WTC11 (cell line): ENCODE measurements around the gene HLCS. TPM values are rescaled to one million over a fixed set of nuclear protein-coding genes. Genes with fewer than 3 reads are reported as not detected.

Source experiments
- ATAC-seq: fragments of 200-7000 bp; cut with Tn5 transposase; 2 replicates; pipeline ENCODE4 v1.10.0; 2021; ENCODE audit warnings: mild to moderate bottlenecking, moderate library complexity
- CTCF ChIA-PET: fragments of 300-600 bp; sonication (Branson Sonifier 250); formaldehyde crosslinking; loops from one replicate; lab custom pipeline; 2021; ENCODE audit warnings: antibody characterized with exemption; lab: Charles Lee
- POLR2A ChIA-PET: fragments of 350-600 bp; sonication (Branson Sonifier 250); formaldehyde crosslinking; loops from one replicate; lab custom pipeline; 2021; ENCODE audit warnings: antibody characterized with exemption; lab: Charles Lee
- DNase-seq: peaks from one replicate; pipeline ENCODE4 v3.0.0; 2021; ENCODE audit warnings: low spot score
- H3K27ac Mint-ChIP-seq: 2 replicates; pipeline ENCODE4 v1.8.0; 2021; ENCODE audit warnings: mixed read lengths
- H3K27me3 Mint-ChIP-seq: 2 replicates; pipeline ENCODE4 v1.8.0; 2021; ENCODE audit warnings: low read depth, mild to moderate bottlenecking, moderate library complexity, mixed read lengths
- H3K36me3 Mint-ChIP-seq: 2 replicates; pipeline ENCODE4 v1.8.0; 2021; ENCODE audit warnings: mixed read lengths
- H3K4me1 Mint-ChIP-seq: 2 replicates; pipeline ENCODE4 v1.8.0; 2022; ENCODE audit warnings: mixed read lengths
- H3K4me3 Mint-ChIP-seq: 2 replicates; pipeline ENCODE4 v1.8.0; 2021; ENCODE audit warnings: mild to moderate bottlenecking, moderate library complexity, mixed read lengths
- H3K9me3 Mint-ChIP-seq: 2 replicates; pipeline ENCODE4 v1.8.0; 2021; ENCODE audit warnings: mixed read lengths
- ATF2 ChIP-seq: sonication (generic); formaldehyde crosslinking; IDR thresholded peaks from 2 replicates; pipeline ENCODE4 v1.8.1; 2022; ENCODE audit warnings: low read depth, missing genetic modification reagents, borderline replicate concordance
- CREB1 ChIP-seq: sonication (generic); formaldehyde crosslinking; IDR thresholded peaks from 2 replicates; pipeline ENCODE4 v1.8.0; 2023; ENCODE audit warnings: mild to moderate bottlenecking, missing genetic modification reagents
- ELF4 ChIP-seq: sonication (generic); formaldehyde crosslinking; IDR thresholded peaks from 2 replicates; pipeline ENCODE4 v1.8.1; 2022; ENCODE audit warnings: low read depth, mild to moderate bottlenecking, moderate library complexity, missing genetic modification reagents
- EMX1 ChIP-seq: fragments of 250-450 bp; sonication (Bioruptor Pico); IDR thresholded peaks from 2 replicates; pipeline ENCODE4 v1.8.0; 2021; ENCODE audit warnings: mild to moderate bottlenecking
- FOXJ3 ChIP-seq: sonication (generic); formaldehyde crosslinking; IDR thresholded peaks from 2 replicates; pipeline ENCODE4 v1.9.0; 2021; ENCODE audit warnings: missing genetic modification reagents, mild to moderate bottlenecking, borderline replicate concordance
- FOXP4 ChIP-seq: sonication (generic); formaldehyde crosslinking; IDR thresholded peaks from 2 replicates; pipeline ENCODE4 v1.8.0; 2022; ENCODE audit warnings: mild to moderate bottlenecking, missing genetic modification reagents
- GABPB1 ChIP-seq: sonication (generic); formaldehyde crosslinking; IDR thresholded peaks from 2 replicates; pipeline ENCODE4 v1.8.1; 2023; ENCODE audit warnings: mild to moderate bottlenecking, missing genetic modification reagents
- JAZF1 ChIP-seq: fragments of 250-450 bp; sonication (Bioruptor Pico); IDR thresholded peaks from 2 replicates; pipeline ENCODE4 v1.9.0; 2021; ENCODE audit warnings: moderate library complexity, mild to moderate bottlenecking, inconsistent platforms
- MLX ChIP-seq: sonication (generic); formaldehyde crosslinking; IDR thresholded peaks from 2 replicates; pipeline ENCODE4 v1.8.1; 2023; ENCODE audit warnings: mild to moderate bottlenecking, missing genetic modification reagents, moderate library complexity
- NR2C2 ChIP-seq: sonication (generic); formaldehyde crosslinking; IDR thresholded peaks from 2 replicates; pipeline ENCODE4 v1.8.0; 2022; ENCODE audit warnings: mild to moderate bottlenecking, missing genetic modification reagents
- OVOL2 ChIP-seq: fragments of 250-450 bp; sonication (Bioruptor Pico); IDR thresholded peaks from 2 replicates; pipeline ENCODE4 v1.9.0; 2021; ENCODE audit warnings: mild to moderate bottlenecking, borderline replicate concordance
- RORB ChIP-seq: fragments of 250-450 bp; sonication (Bioruptor Pico); IDR thresholded peaks from 2 replicates; pipeline ENCODE4 v1.9.0; 2021; ENCODE audit warnings: mild to moderate bottlenecking
- SP1 ChIP-seq: sonication (generic); formaldehyde crosslinking; conservative IDR thresholded peaks from 2 replicates; pipeline ENCODE4 v1.8.1; 2022; ENCODE audit warnings: missing genetic modification reagents
- ZBTB43 ChIP-seq: sonication (generic); formaldehyde crosslinking; IDR thresholded peaks from 2 replicates; pipeline ENCODE4 v1.8.1; 2023; ENCODE audit warnings: mild to moderate bottlenecking, missing genetic modification reagents
- ZNF121 ChIP-seq: sonication (generic); formaldehyde crosslinking; IDR thresholded peaks from 2 replicates; pipeline ENCODE4 v1.8.0; 2023; ENCODE audit warnings: missing genetic modification reagents
- ZNF281 ChIP-seq: sonication (generic); formaldehyde crosslinking; IDR thresholded peaks from 2 replicates; pipeline ENCODE4 v1.8.0; 2023; ENCODE audit warnings: mild to moderate bottlenecking, missing genetic modification reagents
- ZNF396 ChIP-seq: fragments of 250-450 bp; sonication (Bioruptor Pico); IDR thresholded peaks from 2 replicates; pipeline ENCODE4 v1.8.0; 2021; ENCODE audit warnings: mild to moderate bottlenecking, moderate library complexity, borderline replicate concordance
- ZNF532 ChIP-seq: fragments of 250-450 bp; sonication (Bioruptor Pico); IDR thresholded peaks from 2 replicates; pipeline ENCODE4 v1.9.0; 2021; ENCODE audit warnings: mild to moderate bottlenecking, borderline replicate concordance
- ZSCAN18 ChIP-seq: fragments of 250-450 bp; sonication (Bioruptor Pico); IDR thresholded peaks from 2 replicates; pipeline ENCODE4 v2.1.2; 2022; ENCODE audit warnings: mild to moderate bottlenecking, moderate library complexity
- total RNA-seq: library from RNA; stranded (reverse); gene quantifications from 3 replicates; pipeline ENCODE4 v1.2.3, GENCODE V29; 2021

The HLCS gene
- total RNA-seq, 1 experiment from 2014 or later, result 9.3 TPM

GRCh38 chr21:36708286-36709029 is 258.0 kb downstream of the HLCS start:
- TF ChIP-seq ATF2 (CRISPR knock-in tag) (no peak), SP1 (CRISPR knock-in tag) (no peak), ZNF121 (CRISPR knock-in tag) (no peak), MLX (CRISPR knock-in tag) (no peak), OVOL2 (CRISPR knock-in tag) (no peak), JAZF1 (CRISPR knock-in tag) (no peak), FOXJ3 (no peak), ELF4 (CRISPR knock-in tag) (no peak), RORB (CRISPR knock-in tag) (no peak), NR2C2 (CRISPR knock-in tag) (no peak), FOXP4 (CRISPR knock-in tag) (no peak)
- POLR2A ChIA-PET, result no interaction called here
- peak overlapping the region; percentile 69 for H3K4me3 Mint-ChIP-seq
- H3K36me3 Mint-ChIP-seq, result no peaks in the 10 kb centered on the region
- H3K27me3 Mint-ChIP-seq, result peaks cover 100% of the 10 kb centered on the region
- no peak overlapping the region for H3K27ac Mint-ChIP-seq
- CTCF ChIA-PET, result interaction anchor here (1.0 to 1.5 kb wide), 3 partner anchors 9 to 209 kb away, joined by 3 read pairs; no protein-coding TSS in a partner anchor
- ATAC-seq (no peak), DNase-seq (no peak)
- peaks cover 59% of the 10 kb centered on the region for H3K4me1 Mint-ChIP-seq
- no peaks in the 10 kb centered on the region for H3K9me3 Mint-ChIP-seq

- no peaks in the 10 kb centered on the region for H3K36me3 Mint-ChIP-seq
- peaks cover 100% of the 10 kb centered on the region for H3K27me3 Mint-ChIP-seq
- H3K27ac Mint-ChIP-seq, result no peak overlapping the region
- ATAC-seq (no peak), DNase-seq (no peak)
- CTCF ChIA-PET, result interaction anchor here (1.5 kb wide), 1 partner anchor 210 kb away, joined by 3 read pairs; no protein-coding TSS in a partner anchor
- no peaks in the 10 kb centered on the region for H3K9me3 Mint-ChIP-seq
- POLR2A ChIA-PET, result no interaction called here
- H3K4me1 Mint-ChIP-seq, result peaks cover 60% of the 10 kb centered on the region
- peak overlapping the region; percentile 69 for H3K4me3 Mint-ChIP-seq
- no peak for TF ChIP-seq CREB1
- TF ChIP-seq ZNF532 (CRISPR knock-in tag), result no peak
- TF ChIP-seq ZNF396 (CRISPR knock-in tag), result no peak
- TF ChIP-seq MLX (CRISPR knock-in tag), result no peak
- no peak for TF ChIP-seq ZSCAN18
- TF ChIP-seq ZBTB43 (CRISPR knock-in tag), result no peak
- no peak for TF ChIP-seq ZNF281
- no peak for TF ChIP-seq GABPB1
- no peak for TF ChIP-seq EMX1 (CRISPR knock-in tag)
Observed at GRCh38 chr21:36707763-36708285, 258.6 kb downstream of the HLCS start.
